Embryonic facial prominence (tissue), 1 donor: ENCODE measurements around the gene RALGAPA1.
"Not testable (repeated sequence)": the region's sequence is repeated elsewhere in the genome, so short reads cannot be mapped to it uniquely, and the experiment has no call there.

Source experiments
- DNase-seq: peaks from one replicate; pipeline ENCODE4 v3.0.0-alpha.2; 2016; ENCODE audit errors: extremely low spot score

The RALGAPA1 gene

GRCh38 chr14:35761922-35762321 lies 47.2 kb downstream of the RALGAPA1 start:
- no peak for DNase-seq

- no peak for DNase-seq
Measured at GRCh38 chr14:35760143-35760542, 49.0 kb downstream of the RALGAPA1 start.

- no peak for DNase-seq
Measured at GRCh38 chr14:35758523-35759129, 50.5 kb downstream of the RALGAPA1 start.

- DNase-seq: no peak
Measured at GRCh38 chr14:35754671-35755070, 54.4 kb downstream of the RALGAPA1 start.

GRCh38 chr14:35752380-35752779 lies 56.7 kb downstream of the RALGAPA1 start:
- DNase-seq: no peak

- no peak for DNase-seq
Measured at GRCh38 chr14:35750202-35750904, 58.7 kb downstream of the RALGAPA1 start.

- no peak for DNase-seq
Measured at GRCh38 chr14:35747379-35747778, 61.7 kb downstream of the RALGAPA1 start.

GRCh38 chr14:35742442-35742841 lies 66.7 kb downstream of the RALGAPA1 start:
- DNase-seq: no peak

GRCh38 chr14:35742032-35742371 lies 67.1 kb downstream of the RALGAPA1 start:
- no peak for DNase-seq

GRCh38 chr14:35741345-35742031 lies 67.6 kb downstream of the RALGAPA1 start:
- no peak for DNase-seq

GRCh38 chr14:35740215-35740614 lies 68.9 kb downstream of the RALGAPA1 start:
- DNase-seq: no peak

GRCh38 chr14:35735163-35735562 lies 73.9 kb downstream of the RALGAPA1 start:
- DNase-seq: not testable (repeated sequence)

- DNase-seq: not testable (repeated sequence)
Measured at GRCh38 chr14:35733510-35733909, 75.6 kb downstream of the RALGAPA1 start.

- DNase-seq: no peak
Measured at GRCh38 chr14:35730871-35731270, 78.2 kb downstream of the RALGAPA1 start.

- no peak for DNase-seq
Measured at GRCh38 chr14:35727764-35728163, 81.3 kb downstream of the RALGAPA1 start.

GRCh38 chr14:35725930-35726329 lies 83.2 kb downstream of the RALGAPA1 start:
- no peak for DNase-seq

- no peak for DNase-seq
Measured at GRCh38 chr14:35715079-35715478, 94.0 kb downstream of the RALGAPA1 start.

GRCh38 chr14:35712466-35712865 lies 96.6 kb downstream of the RALGAPA1 start:
- no peak for DNase-seq

GRCh38 chr14:35708062-35708461 lies 101.0 kb downstream of the RALGAPA1 start:
- DNase-seq: no peak

GRCh38 chr14:35705636-35706035 lies 103.5 kb downstream of the RALGAPA1 start:
- no peak for DNase-seq

GRCh38 chr14:35704793-35705493 lies 104.2 kb downstream of the RALGAPA1 start:
- no peak for DNase-seq

- DNase-seq: no peak
Measured at GRCh38 chr14:35701531-35701930, 107.6 kb downstream of the RALGAPA1 start.
